ENCODE data around the gene SPRN.
"Not testable (repeated sequence)": the region's sequence is repeated elsewhere in the genome, so short reads cannot be mapped to it uniquely, and the experiment has no call there.

The SPRN gene, protein sequence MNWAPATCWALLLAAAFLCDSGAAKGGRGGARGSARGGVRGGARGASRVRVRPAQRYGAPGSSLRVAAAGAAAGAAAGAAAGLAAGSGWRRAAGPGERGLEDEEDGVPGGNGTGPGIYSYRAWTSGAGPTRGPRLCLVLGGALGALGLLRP

DNA sequence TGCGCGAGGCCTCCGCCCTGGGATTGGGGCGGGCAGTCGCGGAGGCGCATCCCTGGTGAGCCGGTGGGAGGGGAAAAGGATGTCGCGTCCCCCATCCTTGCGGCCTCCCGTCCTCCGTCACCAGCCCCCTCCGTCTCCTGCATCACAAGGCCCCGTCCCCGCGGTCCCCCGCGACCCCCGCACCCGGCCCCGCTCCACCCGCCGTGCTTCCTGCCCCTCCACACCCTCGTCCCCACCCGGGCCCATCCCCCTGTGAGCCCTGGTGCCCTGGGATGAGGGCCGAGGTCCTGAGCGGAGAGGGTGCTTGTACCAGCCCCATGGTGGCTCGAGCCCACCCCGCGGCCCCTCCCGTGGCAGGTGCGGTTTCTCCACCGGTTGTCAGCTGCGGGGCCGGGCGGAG is at the start of gene SPRN:
Gene SPRN, minus strand, starts transcription at position 25 of the 400 bp plus-strand sequence. CDS start 944 bp downstream, outside the sequence.
- not testable (repeated sequence) for DNase-seq

DNA sequence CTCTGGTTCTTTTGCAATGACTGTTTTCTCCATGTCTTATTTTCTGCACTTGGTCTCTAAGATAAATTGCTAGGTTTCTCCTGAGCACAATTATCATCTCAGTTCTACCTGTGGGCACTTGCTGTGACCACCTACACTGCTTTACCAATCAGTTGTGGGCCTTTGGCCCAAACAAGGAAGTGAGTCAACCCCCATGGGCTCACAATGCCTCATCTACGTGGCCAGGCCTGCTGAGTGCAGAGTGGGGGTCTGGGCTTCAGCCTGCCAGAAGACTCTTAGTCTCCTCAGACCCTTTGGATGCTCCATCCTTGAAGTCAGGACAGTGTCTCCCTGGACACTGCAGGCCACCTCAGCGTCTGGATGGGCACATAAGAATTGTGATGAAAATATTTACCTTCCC is 49.6 kb upstream of the SPRN start:
- no peak for DNase-seq

DNA sequence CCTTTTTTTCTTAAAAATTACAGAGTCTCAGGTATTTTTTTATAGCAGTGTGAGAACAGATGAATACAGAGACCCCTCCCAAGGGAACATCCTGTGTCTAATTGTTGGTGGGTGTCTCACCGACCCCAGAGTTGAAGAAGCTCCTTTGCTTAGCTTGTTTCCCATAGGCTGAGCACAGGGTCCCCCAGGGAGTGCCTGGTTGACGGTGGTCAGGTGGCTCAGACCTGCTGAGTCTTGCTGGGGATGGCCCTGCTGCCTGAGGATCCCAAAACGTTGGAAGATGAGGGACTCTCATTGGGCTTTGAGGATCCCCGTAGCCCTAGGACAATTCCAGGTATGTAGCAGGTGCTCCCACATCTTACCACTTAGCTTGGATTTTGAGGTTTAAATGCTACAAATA is 48.8 kb upstream of the SPRN start:
- no peak for DNase-seq

DNA sequence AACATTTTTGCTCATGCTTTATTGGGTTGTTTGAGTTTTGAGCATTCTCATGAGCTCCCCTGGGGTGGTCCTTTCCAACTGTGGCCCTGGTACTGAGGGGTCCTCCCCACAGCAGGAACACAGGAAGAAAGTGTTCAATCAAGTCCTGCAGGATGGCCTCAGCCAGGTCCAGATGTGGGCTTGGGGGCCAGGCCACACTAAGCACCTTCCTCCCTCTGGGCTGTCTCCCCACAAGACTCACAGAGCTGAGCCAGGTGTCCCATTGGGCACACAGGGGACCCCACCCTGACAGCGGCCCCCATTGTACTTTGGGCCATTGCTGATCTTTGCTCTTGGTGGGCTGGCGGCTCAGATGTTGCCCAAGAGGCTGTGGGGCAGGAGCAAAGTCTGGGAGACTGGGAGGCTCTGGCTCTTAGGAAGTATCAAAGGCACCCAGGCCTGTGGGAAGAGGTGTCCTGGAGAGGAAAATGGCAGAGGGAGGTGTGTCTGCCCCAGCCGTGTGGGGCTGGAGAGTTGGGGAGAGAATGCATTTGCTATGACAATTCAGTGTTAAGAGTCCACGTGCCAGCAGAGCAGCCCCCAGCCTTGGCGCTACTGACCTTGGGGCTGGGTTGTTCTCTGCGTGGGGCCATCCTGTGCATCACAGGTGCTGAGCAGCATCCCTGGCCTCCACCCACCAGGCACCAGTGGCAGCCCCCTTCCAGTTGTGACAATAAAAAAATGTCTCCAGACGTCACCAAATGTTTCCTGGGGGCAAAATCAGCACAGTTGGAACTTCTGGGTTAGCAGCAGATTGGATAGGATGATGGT is 47.1 kb upstream of the SPRN start:
- DNase-seq, result no peak

DNA sequence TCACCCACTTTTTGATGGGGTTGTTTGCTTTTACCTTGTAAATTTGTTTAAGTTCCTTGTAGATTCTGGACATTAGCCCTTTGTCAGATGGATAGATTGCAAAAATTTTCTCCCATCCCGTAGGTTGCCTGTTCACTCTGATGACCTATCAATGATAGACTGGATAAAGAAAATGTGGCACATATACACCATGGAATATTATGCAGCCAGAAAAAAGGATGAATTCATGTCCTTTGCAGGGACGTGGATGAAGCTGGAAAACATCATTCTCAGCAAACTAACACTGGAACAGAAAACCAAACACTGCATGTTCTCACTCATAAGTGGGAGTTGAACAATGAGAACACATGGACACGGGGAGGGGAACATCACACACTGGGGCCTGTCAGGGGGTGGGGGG is 44.8 kb upstream of the SPRN start:
- not testable (repeated sequence) for DNase-seq

DNA sequence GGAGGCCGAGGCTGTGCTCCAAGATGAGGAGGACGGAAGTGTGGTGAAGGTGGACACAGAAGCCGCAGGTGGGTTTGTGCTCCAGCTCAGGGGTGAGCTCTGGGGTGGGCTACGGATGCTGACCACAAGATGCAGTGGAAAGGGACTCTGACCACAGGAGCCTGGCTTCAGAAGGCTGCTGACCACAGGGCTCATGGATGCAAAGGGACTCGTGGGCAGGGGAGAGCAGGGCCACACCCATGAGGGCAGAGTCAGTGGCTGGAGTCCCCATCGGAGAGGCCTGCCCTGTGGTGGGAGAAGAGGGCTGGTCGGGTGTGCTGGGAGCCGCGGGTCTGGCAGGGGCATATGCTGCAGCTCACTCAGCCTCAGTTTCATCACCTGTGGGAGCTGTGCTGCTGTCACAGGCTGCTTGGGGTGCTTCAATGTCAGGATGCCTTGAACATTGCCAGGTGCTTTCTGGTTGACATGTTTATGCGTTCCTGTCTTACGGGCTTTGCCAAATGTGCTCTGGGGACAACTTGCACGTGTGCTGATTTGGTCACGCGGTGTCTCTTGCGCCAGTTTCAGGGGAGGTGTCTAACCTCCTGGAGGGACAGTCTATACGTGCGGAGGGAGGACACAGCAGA is 43.0 kb upstream of the SPRN start:
- no peak for DNase-seq

DNA sequence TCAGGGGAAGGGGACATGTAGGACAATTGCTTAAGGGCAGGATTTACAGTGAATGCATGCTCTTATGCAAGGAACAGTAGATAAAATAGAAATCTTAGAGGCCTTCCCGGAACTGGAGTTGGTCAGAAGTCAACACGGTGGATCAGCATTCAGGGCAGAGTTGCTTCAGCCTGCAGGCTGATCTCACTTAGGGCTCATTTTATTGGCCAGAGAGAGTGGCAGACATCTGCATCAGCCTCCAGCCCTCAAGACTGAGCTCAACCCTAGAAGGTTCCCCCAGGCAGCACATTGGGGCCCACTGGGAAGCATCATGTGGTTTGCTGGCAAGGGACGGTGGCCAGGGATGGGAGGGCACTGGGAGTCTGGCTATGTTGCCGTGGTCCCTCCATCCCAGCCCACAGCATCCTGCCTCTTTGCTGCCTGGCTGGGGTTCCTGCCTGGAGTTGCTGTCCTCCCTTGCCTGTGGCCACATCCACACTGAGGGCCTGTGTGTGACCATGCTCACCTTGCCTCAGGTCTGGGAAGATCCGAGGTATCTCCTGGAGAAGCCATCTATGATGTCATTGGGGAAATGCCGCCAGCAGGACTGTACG is 42.4 kb upstream of the SPRN start:
- no peak for DNase-seq

DNA sequence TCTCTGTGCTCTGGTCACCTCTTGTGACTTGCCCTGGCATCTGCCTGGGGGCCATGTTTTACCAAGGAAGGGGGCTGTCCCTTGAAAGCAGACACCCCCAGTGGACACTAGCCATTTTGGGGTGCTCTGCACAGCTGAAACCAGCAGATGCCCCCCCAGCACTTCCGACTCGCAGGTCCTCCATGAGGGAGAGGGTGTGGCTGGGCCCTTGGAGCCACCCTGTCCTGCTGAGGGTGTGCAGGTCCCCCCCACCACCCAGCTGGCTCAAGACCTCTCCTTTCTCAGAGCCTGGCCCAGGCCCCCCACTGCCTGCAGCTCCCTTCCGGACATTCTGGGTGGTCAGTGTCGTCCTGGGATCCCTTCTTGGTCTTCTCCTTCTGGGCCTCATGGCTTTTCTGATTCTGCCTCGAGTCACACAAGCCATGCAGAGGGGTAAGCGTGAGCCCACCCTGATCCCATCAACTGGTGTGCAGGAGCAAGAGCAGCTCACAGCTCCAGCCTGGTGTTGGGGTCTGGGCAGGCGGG is 41.6 kb upstream of the SPRN start:
- DNase-seq, result no peak

DNA sequence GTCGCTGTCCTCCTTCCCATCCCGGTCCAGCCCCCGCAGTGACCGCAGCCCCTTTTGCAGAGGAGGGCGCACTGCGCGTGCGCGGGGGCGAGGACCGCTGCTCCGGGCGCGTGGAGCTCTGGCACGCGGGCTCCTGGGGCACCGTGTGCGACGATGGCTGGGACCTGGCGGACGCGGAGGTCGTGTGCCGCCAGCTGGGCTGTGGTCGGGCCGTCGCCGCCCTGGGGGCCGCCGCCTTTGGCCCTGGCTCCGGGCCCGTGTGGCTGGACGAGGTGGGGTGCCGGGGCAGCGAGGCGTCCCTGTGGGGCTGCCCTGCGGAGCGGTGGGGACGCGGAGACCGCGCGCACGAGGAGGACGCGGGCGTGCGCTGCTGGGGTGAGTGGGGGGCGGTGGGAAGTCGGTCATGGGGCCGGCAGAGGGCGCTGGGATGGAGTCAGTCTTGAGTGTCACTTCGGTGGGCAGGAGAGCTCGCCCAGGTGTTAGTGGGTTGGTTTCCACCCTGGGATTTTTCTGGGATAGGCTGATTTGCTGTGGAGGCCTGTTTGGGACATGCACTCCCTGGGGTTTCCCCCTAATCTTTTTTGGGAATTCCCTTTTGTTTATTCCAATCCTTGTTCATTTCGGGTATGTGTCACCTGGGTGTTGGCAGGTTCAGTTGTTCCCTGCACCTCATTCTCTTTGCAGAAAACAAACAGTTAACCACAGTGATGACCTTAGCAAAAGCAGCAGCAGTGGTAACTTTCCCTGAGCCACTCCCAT is 40.9 kb upstream of the SPRN start:
- DNase-seq, result no peak

DNA sequence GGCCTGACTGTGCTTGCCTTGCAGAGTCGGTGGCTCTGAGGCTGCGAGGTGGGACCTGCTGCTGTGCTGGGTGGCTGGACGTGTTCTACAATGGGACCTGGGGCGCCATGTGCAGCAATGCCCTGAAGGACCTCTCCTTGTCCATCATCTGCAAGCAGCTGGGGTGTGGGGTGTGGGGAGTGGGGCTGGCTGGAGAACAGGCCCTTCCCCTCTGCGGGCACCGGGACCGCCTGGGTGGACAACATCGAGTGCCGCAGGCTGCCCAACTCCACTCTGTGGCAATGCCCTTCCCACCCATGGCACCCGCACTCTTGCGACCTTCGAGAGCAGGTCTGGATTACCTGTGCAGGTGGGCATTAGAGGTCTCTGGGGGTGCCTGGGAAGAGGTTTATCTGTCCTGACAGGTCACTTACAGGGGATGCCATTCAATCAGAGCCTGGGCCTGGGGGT is 40.2 kb upstream of the SPRN start:
- DNase-seq, result no peak

DNA sequence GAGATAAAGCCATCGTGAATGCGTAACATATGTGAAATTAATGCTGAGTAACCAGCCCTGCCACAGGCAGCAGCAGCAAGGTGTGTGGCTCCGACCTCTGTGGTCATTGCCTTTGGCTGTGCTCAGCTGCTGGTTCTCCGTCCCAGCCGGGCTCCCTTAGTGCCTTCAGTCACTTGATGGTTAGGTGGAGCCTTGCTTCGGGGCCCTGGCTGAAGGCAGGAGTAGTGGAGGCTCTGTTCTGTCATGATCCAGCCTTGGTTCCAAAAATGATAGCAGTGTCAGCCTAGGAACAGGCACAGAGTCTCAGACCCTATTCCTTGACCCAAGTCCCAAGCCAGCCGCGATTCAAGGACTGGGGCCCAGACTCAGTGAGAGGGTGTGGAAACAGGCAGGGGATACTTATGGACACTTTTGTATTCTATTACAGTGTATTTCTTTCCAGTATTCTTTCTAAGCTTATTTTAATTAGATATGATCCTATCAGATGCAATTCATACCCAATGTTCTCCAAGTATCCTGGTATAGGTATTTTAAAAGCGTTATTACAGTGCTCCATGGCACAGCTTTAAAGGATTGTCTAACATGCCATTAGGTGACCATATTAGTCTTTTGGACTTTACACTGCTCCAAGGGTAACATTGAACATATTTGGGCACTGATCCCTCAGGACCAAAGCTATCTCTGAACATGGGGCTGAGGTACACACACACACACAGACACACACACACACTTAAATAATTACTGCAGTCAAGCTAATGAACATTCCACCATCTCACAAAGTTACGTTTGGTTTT is 38.3 kb upstream of the SPRN start:
- no peak for DNase-seq

DNA sequence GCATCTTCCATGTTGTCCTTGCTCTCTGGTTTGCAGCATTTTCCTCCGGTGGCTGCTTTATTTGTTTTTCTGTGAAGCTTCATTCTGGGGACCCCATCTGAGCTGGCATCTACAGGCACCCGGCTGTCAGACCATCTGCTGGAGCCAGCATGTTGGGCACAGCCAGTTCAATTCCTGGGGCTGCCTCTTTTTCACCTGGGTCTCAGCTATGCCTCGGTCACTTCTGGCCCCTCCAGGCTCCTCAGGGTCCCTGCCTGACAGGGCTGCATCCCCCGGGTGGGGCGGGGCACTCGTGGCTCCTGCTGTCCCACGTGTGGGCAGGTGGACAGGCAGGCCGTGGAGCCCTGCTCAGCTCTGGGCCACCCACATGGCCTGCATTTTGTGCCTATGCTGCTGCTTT is 37.4 kb upstream of the SPRN start:
- no peak for DNase-seq

DNA sequence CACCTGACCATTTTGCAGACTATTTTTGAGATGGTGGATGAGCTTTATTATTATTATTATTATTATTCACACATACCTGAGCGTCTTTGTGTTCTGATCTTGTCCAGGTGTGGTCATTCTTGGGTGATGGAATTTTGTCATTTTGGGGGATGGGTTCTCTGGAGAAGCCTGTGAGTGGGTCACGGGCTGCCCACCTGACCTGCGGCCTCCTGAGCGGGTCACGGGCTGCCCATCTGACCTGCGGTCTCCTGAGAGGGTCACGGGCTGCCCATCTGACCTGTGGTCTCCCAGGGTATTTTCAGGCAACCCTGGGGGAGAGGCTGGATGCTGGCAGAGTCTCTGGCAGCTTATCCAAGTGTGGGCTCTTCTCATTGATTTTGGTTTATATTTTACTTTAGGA is 36.6 kb upstream of the SPRN start:
- DNase-seq, result no peak

DNA sequence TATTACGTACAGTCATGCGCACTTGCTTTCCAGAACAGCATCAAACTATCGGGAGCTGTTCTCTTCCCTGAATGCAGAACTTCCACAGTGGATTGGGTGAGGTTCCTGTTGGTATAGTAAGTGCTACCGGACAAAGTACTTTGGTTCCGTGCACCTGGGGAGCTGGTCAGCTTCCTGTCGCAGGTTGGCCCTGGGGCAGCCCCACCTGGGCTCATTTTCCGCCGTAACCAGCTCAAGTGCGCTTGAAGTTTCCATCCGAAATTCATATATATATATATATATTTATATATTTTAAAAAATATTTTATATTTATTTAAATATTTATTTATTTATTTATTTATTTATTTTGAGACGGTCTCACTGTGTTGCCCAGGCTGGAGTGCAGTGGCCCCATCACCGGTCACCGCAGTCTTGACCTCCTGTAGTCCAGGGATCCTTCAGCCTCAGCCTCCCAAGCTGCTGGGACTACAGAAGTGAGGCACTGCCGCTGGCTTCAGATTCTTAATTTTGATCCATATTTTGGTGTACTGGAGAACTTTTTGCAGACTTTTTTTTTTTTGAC is 35.9 kb upstream of the SPRN start:
- DNase-seq, result no peak

DNA sequence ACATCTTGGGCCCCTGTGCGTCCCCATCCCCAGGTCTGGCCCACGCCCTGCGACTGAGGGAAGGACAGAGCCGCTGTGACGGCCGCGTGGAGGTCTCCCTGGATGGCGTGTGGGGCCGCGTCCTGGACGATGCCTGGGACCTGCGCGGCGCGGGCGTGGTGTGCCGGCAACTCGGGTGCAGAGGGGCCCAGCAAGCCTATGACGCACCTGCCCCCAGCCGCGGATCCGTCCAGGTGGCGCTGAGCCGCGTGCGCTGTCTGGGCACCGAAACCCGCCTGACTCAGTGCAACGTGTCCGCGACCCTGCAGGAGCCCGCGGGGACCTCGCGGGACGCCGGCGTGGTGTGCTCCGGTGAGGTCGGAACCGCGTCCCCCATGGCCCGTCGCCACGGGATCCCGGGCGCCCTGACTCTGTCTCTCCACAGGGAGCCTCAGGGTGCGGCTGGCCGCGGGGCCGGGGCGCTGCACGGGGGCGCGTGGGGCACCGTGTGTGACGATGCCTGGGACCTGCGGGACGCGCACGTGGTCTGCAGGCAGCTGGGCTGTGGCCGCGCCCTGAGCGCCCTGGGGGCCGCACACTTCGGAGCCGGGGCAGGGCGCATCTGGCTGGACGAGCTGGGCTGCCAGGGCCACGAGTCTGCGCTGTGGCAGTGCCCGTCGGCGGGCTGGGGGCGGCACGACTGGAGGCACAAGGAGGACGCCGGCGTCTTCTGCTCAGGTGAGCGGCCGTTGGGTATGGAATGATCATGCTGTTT is 35.2 kb upstream of the SPRN start:
- no peak for DNase-seq

DNA sequence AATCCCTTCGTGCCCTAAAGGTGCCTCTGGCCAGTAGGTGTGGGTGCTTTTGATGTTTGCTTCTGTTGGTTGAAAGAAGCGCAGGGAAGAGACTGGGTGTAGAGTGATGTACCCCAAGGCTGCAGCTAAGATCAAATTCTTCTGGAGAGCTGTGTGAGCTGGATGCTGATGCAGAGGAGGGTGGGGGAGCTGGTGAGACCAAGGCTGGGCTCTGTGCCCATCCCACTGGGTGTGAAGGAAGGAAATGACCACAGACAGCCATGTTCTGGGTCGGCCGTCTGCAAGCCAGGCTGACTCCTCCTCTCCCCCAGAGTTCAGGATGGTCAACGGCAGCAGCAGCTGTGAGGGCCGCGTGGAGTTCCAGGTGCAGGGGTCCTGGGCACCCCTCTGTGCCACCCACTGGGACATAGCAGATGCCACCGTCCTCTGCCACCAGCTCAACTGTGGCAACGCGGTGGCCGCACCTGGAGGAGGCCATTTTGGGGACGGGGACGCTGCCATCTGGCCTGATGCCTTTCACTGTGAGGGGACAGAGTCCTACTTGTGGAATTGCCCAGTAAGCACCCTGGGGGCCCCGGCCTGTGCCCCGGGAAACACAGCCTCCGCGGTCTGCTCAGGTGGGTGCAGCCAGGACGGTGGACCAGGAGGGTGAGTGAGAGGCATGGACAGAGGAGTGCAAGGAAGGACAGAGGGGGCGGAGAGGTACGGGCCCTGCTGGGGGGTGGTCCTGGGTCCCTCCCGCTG is 34.5 kb upstream of the SPRN start:
- DNase-seq, result no peak

DNA sequence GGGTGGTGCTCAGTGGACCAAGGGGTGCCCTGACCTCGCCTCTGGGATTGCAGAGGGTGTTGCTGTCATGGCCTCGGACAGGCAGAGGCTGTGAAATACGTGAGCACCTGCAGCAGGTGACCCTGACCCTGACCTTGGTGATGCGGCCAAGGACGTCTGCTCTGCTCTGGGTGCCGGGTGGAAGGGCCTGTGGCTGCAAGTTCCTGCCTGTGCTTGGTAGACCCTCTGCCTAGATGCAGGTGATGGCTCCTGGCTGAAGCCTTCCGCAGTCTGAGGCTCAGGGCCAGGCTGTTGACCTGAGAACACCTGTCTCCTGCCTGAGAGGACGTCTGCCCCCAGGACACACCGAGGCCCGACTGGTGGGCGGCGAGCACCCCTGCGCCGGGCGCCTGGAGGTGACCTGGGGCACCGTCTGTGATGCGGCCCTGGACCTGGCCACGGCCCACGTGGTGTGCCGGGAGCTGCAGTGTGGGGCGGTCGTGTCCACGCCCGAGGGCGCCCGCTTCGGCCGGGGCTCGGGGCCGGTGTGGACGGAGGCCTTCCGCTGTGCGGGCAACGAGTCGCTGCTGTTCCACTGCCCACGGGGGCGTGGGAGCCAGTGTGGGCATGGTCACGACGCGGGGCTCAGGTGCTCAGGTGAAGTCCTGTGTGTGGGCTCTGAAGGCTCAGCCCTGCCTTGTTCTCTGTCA is 33.7 kb upstream of the SPRN start:
- DNase-seq, result no peak

DNA sequence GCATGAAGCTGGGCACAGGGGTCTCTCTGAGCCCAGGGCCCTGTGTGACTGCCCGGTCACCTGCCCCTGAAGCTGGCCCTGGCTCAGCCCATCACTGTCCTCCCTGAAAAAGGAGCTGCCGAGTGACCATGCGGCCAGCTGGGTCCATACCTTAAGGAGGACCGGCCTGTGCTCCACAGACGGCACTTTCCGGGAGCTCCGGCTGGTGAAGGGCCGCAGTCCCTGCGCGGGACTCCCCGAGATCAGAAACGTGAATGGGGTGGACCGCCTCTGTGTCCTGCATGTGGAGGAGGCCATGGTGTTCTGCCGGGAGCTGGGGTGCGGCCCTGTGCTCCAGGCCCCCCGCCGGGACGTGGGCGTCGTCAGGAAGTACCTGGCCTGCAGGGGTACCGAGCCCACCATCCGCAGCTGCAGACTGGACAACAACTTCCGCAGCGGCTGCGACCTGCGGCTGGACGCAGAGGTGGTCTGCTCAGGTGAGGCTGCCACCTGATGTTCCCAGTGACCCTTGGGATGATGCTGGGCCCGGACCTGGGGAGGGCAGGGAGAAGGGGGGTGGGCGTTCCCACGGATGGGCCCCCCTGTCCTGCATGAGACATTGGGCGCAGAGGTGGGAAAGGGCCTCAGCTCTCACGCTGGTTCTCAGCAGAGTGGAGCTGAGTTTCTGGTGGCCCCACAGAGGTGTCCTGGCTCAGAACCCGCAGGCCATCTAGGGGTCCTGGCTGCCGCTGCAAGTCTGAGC is 32.8 kb upstream of the SPRN start:
- no peak for DNase-seq

Measured in activated CD4-positive, alpha-beta T cell treated with anti-CD3 and anti-CD28 coated beads for 48 hours (primary cell).